ENCODE data around the gene MOSPD3. TPM values are rescaled to one million over a fixed set of nuclear protein-coding genes. Genes with fewer than 3 reads are reported as not detected.

MOSPD3 gene
- total and polyA plus RNA-seq, 2 of the 13 experiments (the other 11 are each of a cell fraction or from before 2014, with no cell fraction given), result 7.6 to 8.8 TPM

DNA sequence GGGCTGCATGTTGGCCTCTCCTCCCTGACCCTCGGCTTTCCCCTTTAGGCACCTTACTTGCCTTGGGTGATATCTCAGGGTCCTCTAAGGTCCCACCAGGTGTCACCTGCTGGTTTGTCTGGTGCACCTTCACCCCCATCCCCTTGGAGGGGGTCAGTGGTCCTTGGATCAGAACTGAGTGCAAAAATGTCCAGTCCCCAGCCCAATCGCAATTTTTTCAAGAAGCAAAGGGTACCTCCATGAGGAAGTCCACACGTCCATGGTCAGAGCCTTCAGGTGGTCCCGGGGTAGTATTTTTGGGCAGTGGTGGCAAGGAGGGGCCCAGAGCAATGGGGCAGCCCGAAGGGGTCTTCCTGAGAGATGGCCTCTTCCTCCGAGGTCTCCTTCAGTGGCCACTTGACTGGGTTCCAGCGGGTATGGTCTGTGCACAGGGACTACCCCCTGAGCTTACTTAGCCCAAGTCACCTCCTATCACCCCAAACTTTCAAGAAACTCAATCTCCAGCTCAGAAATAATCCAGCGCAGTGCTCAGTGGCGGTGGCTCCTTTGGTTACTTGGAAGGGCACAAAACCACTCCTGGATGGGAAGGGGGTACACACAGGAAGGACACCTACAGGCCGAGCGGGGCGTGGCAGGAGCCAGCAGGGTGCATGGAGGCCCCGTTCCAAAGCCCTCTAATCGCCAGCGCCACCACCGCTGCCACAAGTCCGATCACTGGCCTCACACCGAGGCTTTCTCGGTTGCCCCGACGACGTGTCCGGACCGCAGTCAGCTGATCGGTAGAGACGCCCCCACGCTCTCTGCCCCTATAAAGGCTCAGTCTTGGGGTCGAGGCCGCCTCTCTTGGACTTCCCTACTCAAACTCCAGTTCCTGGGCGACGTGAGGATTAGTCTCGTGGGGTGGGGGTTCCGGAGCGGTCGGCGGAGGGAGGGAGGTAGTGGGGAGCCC is 43.2 kb upstream of the MOSPD3 start (continued):
- TF ChIP-seq, protein P1, sequence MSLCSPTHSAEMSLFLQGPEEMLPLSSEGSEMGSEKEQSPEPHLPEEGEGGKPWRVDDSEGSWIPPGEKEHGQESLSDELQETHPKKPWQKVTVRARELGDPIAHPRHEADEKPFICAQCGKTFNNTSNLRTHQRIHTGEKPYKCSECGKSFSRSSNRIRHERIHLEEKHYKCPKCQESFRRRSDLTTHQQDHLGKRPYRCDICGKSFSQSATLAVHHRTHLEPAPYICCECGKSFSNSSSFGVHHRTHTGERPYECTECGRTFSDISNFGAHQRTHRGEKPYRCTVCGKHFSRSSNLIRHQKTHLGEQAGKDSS (CRISPR knock-in tag; IDR thresholded peaks at IDR 0.05; ENCODE audit: borderline replicate concordance, low read depth), result peak; percentile 97
- no peak; the same call in 1 of the 2 replicates for TF ChIP-seq ZZZ3 (CRISPR knock-in tag; IDR thresholded peaks at IDR 0.05; ENCODE audit: borderline replicate concordance)
- TF ChIP-seq ZFP41 (CRISPR knock-in tag; IDR thresholded peaks at IDR 0.05; ENCODE audit: borderline replicate concordance), result no peak
- 0 out of 2 replicates have a peak, but pooled peaks have one; percentile 15 for TF ChIP-seq ZNF614 (CRISPR knock-in tag; IDR thresholded peaks at IDR 0.05; ENCODE audit: borderline replicate concordance)
- no peak for TF ChIP-seq NFRKB (IDR thresholded peaks at IDR 0.05)
- TF ChIP-seq SAP130 (CRISPR knock-in tag; IDR thresholded peaks at IDR 0.05; ENCODE audit: low read depth), result peak; percentile 90
- TF ChIP-seq AKAP8 (CRISPR knock-in tag; IDR thresholded peaks at IDR 0.05), result no peak; the same call in 1 of the 2 replicates
- TF ChIP-seq ZNF446 (CRISPR knock-in tag; IDR thresholded peaks at IDR 0.05), result 0 out of 2 replicates have a peak, but pooled peaks have one; percentile 1
- TF ChIP-seq, protein P2, sequence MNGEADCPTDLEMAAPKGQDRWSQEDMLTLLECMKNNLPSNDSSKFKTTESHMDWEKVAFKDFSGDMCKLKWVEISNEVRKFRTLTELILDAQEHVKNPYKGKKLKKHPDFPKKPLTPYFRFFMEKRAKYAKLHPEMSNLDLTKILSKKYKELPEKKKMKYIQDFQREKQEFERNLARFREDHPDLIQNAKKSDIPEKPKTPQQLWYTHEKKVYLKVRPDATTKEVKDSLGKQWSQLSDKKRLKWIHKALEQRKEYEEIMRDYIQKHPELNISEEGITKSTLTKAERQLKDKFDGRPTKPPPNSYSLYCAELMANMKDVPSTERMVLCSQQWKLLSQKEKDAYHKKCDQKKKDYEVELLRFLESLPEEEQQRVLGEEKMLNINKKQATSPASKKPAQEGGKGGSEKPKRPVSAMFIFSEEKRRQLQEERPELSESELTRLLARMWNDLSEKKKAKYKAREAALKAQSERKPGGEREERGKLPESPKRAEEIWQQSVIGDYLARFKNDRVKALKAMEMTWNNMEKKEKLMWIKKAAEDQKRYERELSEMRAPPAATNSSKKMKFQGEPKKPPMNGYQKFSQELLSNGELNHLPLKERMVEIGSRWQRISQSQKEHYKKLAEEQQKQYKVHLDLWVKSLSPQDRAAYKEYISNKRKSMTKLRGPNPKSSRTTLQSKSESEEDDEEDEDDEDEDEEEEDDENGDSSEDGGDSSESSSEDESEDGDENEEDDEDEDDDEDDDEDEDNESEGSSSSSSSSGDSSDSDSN (CRISPR knock-in tag; IDR thresholded peaks at IDR 0.05), result peak; percentile 89; the same call in 1 of the 2 replicates
- peak; percentile 12 for TF ChIP-seq ZNF501 (CRISPR knock-in tag; IDR thresholded peaks at IDR 0.05)
- 0 out of 2 replicates have a peak, but pooled peaks have one; percentile 28 for TF ChIP-seq NPAS2 (CRISPR knock-in tag; IDR thresholded peaks at IDR 0.05; ENCODE audit: borderline replicate concordance)
- TF ChIP-seq LCORL (IDR thresholded peaks at IDR 0.05), result no peak
- peak; percentile 21; the same call in 1 of the 2 replicates for TF ChIP-seq LCORL (CRISPR knock-in tag; IDR thresholded peaks at IDR 0.05)
- TF ChIP-seq ASH2L (IDR thresholded peaks at IDR 0.05; ENCODE audit: insufficient read length, low read depth, low read length), result peak; percentile 35
- peak; percentile 36 for TF ChIP-seq ZNF354B (CRISPR knock-in tag; IDR thresholded peaks at IDR 0.05)
- no peak for TF ChIP-seq SNRNP70 (IDR thresholded peaks at IDR 0.05; ENCODE audit: low read depth, low read length)
- TF ChIP-seq, protein P3, sequence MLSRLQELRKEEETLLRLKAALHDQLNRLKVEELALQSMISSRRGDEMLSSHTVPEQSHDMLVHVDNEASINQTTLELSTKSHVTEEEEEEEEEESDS (CRISPR knock-in tag; IDR thresholded peaks at IDR 0.05; ENCODE audit: borderline replicate concordance), result peak; percentile 40; the same call in 1 of the 2 replicates
- TF ChIP-seq, protein P4, sequence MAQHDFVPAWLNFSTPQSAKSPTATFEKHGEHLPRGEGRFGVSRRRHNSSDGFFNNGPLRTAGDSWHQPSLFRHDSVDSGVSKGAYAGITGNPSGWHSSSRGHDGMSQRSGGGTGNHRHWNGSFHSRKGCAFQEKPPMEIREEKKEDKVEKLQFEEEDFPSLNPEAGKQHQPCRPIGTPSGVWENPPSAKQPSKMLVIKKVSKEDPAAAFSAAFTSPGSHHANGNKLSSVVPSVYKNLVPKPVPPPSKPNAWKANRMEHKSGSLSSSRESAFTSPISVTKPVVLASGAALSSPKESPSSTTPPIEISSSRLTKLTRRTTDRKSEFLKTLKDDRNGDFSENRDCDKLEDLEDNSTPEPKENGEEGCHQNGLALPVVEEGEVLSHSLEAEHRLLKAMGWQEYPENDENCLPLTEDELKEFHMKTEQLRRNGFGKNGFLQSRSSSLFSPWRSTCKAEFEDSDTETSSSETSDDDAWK (CRISPR knock-in tag; IDR thresholded peaks at IDR 0.05), result no peak
- no peak; the same call in 1 of the 2 replicates for TF ChIP-seq ZNF724P (CRISPR knock-in tag; IDR thresholded peaks at IDR 0.05; ENCODE audit: borderline replicate concordance)
- no peak for TF ChIP-seq ZNF546 (CRISPR knock-in tag; conservative IDR thresholded peaks at IDR 0.05)
- TF ChIP-seq, protein P5, sequence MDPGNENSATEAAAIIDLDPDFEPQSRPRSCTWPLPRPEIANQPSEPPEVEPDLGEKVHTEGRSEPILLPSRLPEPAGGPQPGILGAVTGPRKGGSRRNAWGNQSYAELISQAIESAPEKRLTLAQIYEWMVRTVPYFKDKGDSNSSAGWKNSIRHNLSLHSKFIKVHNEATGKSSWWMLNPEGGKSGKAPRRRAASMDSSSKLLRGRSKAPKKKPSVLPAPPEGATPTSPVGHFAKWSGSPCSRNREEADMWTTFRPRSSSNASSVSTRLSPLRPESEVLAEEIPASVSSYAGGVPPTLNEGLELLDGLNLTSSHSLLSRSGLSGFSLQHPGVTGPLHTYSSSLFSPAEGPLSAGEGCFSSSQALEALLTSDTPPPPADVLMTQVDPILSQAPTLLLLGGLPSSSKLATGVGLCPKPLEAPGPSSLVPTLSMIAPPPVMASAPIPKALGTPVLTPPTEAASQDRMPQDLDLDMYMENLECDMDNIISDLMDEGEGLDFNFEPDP (CRISPR knock-in tag; conservative IDR thresholded peaks at IDR 0.05), result 0 out of 2 replicates have a peak, but pooled peaks have one; percentile 60
- TF ChIP-seq SRF (IDR thresholded peaks at IDR 0.05; ENCODE audit: low read depth, low read length), result no peak; the same call in 1 of the 2 replicates
